HG03432 (cell line): Measurements from ENCODE around the gene MYO5A.
"Not testable (repeated sequence)": the region's sequence is repeated elsewhere in the genome, so short reads cannot be mapped to it uniquely, and the experiment has no call there.

Source experiments
- ATAC-seq: cut with Tn5 transposase; IDR thresholded peaks from one replicate; pipeline ENCODE4 v1.9.1; 2021; ENCODE audit warnings: mild to moderate bottlenecking, moderate library complexity; ENCODE audit not compliant: unreplicated experiment

The MYO5A gene

GRCh38 chr15:52295421-52296001 lies 233.2 kb downstream of the MYO5A start, which contains the start of gene MYO5C:
TSS of gene MYO5C (minus strand) at chr15:52295804. CDS start at chr15:52295636, 168 bp downstream.
- no peak for ATAC-seq

DNA sequence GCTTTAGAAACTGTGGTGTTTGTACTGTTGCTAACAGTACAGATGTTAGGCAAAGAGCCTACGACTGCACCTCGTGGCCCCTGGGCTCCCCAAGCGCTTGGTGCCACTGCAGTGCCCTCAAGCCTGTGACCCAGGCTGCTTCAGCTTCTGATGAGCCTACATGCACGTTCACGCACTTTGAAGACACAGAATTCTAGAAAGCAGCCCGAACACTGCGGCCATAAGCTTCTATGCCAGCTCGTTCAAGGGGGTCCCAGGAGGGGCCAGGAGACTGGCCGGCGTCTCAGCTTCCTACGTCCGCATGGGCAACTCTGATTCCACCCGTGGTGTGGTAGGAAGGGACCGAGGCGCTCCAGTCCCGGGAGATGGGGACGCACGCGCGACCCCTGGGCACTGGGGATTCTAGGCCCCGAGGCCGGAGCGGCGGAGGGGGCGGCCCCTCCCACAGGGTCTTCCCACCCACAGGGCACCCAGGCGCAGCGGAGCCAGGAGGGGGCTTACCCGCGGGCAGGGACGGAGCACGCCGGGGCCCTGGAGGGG lies 233.7 kb downstream of the MYO5A start:
- ATAC-seq: no peak

GRCh38 chr15:52292780-52293392 lies 235.8 kb downstream of the MYO5A start:
- ATAC-seq: no peak

DNA sequence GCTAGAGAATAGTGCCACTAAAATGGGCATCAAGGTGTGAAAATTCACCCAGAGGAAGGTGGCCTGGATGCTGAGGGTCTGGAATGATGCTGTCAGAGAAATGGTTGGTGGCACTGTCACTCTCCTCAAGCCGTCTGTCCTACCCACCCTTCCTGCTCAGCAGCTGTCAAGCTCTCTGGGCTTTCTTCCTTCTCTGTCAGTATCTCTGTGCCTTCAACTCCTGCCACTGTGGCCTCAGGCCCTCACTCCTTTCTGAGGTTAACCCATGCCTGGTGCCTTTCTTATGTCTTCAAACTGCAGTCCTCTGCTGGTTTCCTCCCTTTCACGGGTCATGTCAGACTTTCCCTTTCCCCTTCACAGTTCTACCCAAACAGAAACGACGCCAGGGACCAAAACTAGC lies 237.5 kb downstream of the MYO5A start:
- peak; percentile 34 for ATAC-seq

GRCh38 chr15:52290800-52291199 lies 237.9 kb downstream of the MYO5A start:
- no peak for ATAC-seq

DNA sequence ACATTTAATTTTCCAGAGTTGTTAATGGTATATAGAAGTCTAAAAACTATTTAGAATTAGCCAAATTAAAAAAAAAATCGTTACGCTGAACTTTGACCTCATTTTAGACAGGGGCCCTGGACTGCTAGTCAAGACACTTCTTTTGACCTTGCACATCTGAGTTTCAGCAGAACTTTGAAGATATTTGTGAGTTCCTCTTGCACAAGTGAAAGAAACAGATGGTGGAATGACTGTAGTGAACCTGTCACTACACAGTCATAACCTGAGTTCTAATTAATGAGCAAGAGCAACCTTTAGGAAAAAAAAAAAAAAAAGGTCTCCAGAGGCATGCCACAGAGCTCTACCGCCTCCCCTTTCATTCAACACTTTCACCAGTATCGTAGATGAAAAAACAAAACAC lies 238.4 kb downstream of the MYO5A start:
- ATAC-seq: peak; percentile 57

DNA sequence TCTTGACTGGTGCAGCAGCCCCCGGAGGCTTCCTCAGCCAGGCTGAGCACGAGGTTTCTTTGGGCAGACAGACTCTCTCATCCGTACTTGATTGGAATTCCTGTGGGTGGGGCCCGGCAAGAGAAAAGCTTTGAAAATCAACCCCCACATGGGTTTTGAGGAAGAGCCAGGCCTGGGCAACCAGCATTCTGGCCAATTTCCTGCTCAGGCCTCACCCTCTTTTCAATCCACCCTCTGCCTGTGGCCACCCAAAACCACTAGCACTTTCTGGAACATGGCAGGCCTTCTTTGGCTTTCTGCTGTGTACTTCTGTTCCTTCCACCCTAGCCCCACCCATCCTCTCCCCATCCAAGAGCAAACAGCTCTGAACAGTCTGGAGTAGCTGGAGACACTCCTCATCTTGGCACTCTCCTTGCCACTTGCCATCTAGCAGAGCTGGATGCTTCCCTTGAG lies 239.0 kb downstream of the MYO5A start:
- no peak for ATAC-seq

DNA sequence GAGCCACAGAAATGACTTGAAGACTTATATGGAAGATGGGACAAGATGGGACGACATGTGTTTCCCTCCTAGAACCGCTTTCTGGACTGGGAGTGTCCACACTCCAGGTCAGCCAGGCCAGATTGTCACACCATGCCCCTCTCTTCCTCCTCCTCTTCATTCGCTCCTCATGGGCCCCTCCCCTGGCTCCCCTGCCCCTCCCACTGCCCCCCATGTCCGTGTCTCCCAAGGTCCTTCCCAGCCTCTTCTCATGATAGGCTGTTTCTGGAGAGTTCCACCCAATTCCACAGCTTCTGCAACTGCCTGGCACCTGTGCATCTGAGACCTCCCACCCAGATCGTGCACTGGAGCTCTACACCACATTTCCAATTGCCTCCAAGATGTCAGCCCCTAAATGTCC lies 239.7 kb downstream of the MYO5A start:
- ATAC-seq: no peak

GRCh38 chr15:52288051-52288942 lies 240.4 kb downstream of the MYO5A start:
- no peak for ATAC-seq

DNA sequence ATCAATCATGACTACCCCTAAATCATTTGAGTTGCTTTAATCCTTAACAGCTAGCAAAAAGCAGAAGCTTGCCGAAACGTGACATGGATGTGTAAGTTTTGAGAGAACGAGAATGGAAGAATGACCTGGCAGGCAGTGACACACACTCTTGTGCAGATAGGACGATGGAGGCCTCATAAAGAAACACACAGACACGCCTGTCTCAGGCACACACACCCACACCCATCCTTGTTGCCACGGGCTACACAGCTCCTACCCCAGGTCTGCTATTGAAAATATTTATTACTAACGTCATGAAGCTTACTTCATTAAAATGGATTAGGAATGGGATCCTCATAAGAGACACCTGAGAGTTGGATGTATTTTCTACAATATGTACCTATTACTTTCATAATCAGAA lies 241.6 kb downstream of the MYO5A start:
- ATAC-seq: no peak

DNA sequence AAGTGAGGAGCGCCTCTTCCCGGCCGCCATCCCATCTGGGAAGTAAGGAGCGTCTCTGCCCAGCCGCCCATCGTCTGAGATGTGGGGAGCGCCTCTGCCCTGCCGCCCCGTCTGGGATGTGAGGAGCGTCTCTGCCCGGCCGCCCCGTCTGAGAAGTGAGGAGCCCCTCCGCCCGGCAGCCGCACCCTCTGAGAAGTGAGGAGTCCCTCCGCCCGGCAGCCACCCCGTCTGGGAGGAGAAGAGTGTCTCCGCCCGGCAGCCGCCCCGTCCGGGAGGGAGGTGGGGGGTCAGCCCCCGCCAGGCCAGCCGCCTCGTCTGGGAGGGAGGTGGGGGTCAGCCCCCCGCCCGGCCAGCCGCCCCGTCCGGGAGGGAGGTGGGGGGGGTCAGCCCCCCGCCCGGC lies 242.7 kb downstream of the MYO5A start:
- not testable (repeated sequence) for ATAC-seq

DNA sequence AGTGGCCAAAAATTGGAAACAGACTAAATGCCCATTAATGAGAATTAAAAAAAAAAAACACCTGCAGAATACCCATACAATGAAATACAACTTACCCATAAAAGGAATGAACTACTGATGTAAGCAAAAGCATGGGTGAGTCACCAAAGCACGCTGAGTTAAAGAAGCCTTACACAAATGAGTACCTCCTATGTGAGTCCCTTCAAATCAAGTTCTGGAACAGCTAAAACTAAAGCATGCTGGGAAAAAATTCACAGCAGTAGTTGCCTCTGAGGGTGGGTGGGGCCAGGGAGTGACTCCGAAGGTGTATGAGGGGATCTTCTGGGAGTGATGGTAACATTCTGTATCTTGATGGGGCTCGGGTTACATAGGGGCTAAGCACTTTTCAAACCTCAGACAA lies 244.5 kb downstream of the MYO5A start:
- no peak for ATAC-seq

- no peak for ATAC-seq
Observed at GRCh38 chr15:52283281-52283680, 245.4 kb downstream of the MYO5A start.

DNA sequence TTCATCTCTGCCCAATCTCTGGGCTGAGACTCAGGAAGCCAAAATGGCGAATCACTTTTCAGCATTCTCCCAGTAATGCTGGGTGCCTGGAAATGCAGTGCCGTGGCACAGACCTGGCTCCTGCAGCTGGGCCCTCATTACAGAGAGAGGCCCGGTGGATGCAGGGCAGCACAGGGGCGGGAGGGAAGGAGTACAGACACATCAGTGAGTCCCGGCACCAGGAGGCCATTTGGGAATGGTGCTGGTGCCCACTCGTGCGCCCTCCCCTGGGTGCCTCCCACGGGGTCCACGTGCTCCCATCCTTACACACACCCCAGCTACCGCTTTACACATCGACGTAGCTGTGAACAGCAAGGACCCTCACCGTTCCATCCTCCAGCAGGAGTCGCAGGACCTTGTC lies 246.3 kb downstream of the MYO5A start:
- no peak for ATAC-seq

DNA sequence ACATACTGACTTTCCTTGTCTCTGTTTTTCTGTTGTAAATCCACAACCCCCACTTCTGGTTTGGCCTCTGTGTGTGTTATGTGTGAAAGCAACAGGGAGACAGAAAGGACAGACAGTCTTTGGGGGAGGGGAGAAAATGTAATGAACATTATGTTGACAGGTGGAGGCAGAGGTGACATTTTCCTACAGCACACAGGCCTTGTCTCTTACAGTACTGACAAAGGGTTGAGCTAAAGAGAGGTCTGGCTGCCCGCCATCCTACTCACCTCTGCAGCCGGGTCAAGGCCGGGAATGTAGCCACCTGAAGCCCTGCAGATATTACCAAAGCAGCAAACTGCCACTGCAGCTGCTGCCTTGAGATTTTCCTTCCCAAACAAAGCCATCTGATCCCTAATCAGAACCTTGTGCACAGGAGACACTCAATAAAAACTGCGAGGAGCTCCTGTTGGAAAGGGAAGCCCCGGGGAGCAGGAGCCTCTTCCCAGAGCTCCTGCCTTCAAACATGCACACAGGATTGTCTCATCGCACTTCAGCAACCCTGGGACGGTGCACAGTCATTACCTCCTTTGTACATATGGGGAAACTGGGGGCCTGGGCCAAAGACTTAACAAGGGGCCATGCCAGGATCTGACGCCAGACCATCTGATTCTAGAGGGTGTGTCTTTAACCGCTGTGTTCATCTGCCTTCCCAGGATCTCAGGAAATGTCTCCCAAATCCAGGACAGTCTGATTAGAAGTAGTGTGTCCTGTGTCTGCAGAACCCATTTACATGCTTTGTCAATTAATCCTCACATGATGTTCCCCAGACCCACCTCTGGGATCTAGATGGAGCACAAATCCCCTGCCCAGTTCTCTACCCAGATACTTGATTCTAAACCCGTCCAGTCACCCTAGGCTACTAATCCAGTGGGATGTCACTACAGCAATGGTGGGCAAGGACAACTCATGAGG lies 247.3 kb downstream of the MYO5A start:
- no peak for ATAC-seq

DNA sequence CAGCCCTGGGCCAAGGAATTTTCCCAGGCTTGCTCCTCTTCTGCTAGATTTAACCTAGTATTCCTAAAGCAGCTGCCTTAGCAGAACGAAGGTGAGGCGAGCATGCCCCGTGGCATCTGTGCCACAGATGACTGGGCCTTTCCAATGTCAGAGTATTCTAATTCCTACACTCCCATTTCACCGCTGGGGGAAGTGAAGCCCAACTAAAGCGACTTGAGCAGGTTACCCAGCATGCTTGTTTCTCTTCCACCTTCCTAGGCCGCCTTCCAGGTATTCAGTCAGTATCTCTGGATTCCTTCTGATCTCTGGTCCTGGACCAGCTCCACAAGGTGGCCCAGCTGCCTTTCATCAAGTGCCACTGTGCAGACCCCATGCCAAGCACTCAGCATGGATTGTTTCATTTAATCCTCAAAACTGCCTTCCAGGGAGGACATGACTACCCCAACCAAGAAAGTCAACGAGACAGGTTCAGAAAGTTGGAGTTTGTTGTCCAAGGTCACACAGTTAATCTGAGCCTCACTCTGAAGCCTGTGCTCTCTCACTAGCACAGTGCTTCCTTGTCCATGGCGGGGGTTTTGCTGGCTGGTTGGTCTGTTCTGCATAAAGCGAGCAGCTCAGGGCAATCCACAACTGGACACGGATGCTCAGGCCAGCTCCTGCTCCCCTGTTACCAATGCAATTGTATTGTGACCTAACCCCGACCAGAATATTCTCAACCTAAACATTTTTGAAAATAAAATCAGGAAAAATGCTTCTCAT lies 248.2 kb downstream of the MYO5A start:
- ATAC-seq: no peak

DNA sequence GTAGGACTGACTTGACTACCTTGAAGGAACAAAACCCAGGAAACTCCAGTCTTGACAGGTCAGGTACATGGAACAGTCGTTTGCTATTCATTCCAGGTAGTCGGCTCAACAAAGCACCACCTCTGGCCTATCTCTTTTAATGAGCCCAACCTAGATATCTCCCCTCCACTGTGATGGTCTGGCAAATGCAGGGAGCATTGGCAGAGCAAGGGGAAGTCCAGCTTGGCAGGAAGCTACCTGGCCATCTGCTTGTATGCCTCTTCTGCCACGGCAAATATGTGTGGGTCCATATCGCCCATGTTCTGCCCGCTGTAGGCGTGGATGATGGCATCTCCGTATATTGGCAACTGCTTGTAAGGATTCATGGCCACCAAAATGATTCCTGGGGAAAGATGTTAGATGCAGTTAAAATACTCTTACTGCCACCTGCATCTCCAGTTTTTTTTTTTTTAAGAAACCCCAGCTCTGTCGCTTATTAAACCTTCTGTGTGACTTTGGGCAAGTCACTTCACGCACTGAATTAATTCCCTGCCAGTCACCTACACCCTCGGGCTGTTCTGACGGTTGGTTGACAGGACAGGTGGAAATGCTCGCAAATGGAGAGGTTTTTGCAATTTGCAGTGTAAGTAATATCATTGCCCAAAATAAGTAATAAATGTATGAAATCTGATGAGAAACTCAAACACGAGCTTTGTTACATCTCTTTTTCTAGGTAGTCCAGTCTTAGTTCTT lies 249.9 kb downstream of the MYO5A start:
- no peak for ATAC-seq

GRCh38 chr15:52278135-52278534 lies 250.5 kb downstream of the MYO5A start:
- no peak for ATAC-seq

GRCh38 chr15:52277575-52277974 lies 251.1 kb downstream of the MYO5A start:
- no peak for ATAC-seq
